Measurements from ENCODE around the gene CYP27C1. TPM values are rescaled to one million over a fixed set of nuclear protein-coding genes. Genes with fewer than 3 reads are reported as not detected.

Gene CYP27C1
- total and polyA plus RNA-seq, 7 donors: 0.01 to 0.21 (median 0.11) TPM; not detected in 1

DNA sequence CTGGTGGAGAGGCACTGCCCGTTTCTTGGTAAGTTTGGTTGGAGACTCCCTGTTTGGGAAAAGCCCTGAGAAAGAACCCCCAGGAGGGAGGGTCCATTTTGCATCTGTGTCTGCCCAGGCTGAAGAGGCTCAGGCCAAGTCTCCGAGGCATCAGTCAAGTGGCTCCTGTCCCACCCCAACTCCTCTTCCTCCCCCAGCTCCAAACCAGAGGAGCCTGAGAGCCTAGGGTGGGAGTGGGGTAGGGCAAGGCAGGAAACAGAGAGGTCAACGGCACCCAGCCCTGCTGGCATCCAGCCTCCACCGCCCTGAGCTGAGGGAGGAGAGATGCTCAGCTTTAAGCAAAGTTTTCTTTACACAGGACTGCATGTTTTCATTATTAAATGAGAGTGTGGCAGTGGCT lies 38.2 kb downstream of the CYP27C1 start:
- H3K27me3 ChIP-seq (ENCODE audit: insufficient read depth in 3 of 3, low read length in 2 of 3): no peaks in the 10 kb centered on the region
- intact Hi-C loops (cut with DNase I): no loop called here
- H3K36me3 ChIP-seq (ENCODE audit: insufficient read depth in 1 of 2, low read depth in 1 of 2): no peaks in the 10 kb centered on the region
- H3K9me3 ChIP-seq: peaks cover 7% of the 10 kb centered on the region
- no peaks in the 10 kb centered on the region for H3K4me1 ChIP-seq
- ATAC-seq (no peak), DNase-seq (no peak)
- H3K4me3 ChIP-seq: no peak overlapping the region
- H3K27ac ChIP-seq: no peak overlapping the region
- TF ChIP-seq, protein P1, sequence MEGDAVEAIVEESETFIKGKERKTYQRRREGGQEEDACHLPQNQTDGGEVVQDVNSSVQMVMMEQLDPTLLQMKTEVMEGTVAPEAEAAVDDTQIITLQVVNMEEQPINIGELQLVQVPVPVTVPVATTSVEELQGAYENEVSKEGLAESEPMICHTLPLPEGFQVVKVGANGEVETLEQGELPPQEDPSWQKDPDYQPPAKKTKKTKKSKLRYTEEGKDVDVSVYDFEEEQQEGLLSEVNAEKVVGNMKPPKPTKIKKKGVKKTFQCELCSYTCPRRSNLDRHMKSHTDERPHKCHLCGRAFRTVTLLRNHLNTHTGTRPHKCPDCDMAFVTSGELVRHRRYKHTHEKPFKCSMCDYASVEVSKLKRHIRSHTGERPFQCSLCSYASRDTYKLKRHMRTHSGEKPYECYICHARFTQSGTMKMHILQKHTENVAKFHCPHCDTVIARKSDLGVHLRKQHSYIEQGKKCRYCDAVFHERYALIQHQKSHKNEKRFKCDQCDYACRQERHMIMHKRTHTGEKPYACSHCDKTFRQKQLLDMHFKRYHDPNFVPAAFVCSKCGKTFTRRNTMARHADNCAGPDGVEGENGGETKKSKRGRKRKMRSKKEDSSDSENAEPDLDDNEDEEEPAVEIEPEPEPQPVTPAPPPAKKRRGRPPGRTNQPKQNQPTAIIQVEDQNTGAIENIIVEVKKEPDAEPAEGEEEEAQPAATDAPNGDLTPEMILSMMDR (IDR thresholded peaks at IDR 0.05): no peak
- 75 to 85% (median 85%) methylated on average over 4 of the region's 4 CpGs for WGBS, 3 donors

DNA sequence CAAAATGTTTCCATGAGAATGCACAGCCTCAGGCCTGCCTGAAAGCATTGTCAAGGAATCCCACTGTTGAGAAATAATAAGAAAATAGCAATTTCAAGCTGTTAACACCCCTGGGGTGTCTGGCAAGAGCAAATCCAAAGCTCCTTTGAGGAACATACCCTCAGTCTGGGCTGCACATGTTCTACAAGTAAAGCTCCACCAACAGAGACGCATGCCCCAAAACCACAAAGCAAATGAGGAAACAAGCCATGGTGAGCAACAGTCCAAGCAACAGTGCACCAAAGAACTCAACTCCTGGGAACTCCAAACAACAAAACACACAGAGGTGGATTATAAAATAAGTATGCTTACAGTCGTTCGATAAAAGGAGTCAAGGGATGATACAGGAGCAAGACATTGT lies 40.3 kb downstream of the CYP27C1 start:
- DNase-seq: no peak
- Histone ChIP-seq H3K4me1 (peaks cover 11% of the 10 kb centered on the region), H3K4me3 (no peak overlapping the region), H3K36me3 (ENCODE audit: insufficient read depth in 1 of 2, low read depth in 1 of 2) (no peaks in the 10 kb centered on the region), H3K27ac (no peak overlapping the region), H3K27me3 (ENCODE audit: insufficient read depth in 3 of 3, low read length in 2 of 3) (no peaks in the 10 kb centered on the region), H3K9me3 (peaks cover 7% of the 10 kb centered on the region)
- 74 to 81% (median 75%) methylated on average over 3 of the region's 3 CpGs for WGBS, 3 donors
- no peak for ATAC-seq
- TF ChIP-seq, protein P1 (IDR thresholded peaks at IDR 0.05): no peak
- intact Hi-C loops (cut with DNase I): no loop called here

DNA sequence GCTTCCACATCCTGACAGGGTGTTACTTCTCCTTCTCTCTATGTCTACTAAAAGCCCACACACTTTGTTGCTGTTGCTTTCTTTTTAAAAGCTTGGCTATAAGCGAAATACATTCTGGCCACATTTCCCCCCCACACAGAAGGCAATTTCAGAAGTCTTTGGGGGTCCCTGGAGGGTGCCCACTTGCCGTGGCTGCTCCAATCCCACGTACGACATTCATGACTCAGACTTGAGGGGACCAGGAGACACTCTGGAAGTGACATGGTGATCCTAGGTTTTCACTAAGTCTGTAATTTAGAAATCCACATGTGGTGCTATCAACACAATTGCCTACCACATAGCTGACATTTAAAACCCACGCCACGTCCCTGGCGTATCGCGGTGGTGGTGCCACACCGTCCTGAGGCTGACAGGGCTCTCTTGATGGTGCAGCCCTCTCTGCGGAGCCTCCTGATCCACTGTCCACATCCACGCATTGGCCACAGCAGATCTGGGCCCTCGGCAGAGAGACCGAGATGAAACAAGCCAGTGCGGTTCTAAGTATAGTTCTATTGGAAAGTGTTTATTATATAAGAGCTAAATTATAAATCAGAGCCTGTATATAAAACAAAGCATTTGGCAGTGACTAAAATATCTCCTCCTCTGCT lies 42.4 kb downstream of the CYP27C1 start:
- DNase-seq (no peak), ATAC-seq (no peak)
- TF ChIP-seq, protein P1 (IDR thresholded peaks at IDR 0.05): no peak
- Histone ChIP-seq H3K9me3 (peaks cover 7% of the 10 kb centered on the region), H3K4me1 (peaks cover 29% of the 10 kb centered on the region), H3K27me3 (ENCODE audit: insufficient read depth in 3 of 3, low read length in 2 of 3) (no peaks in the 10 kb centered on the region), H3K36me3 (ENCODE audit: insufficient read depth in 1 of 2, low read depth in 1 of 2) (no peaks in the 10 kb centered on the region), H3K4me3 (no peak overlapping the region), H3K27ac (no peak overlapping the region)
- 93 to 97% (median 94%) methylated on average over 15 of the region's 15 CpGs for WGBS, 3 donors
- intact Hi-C loops (cut with DNase I): no loop called here

DNA sequence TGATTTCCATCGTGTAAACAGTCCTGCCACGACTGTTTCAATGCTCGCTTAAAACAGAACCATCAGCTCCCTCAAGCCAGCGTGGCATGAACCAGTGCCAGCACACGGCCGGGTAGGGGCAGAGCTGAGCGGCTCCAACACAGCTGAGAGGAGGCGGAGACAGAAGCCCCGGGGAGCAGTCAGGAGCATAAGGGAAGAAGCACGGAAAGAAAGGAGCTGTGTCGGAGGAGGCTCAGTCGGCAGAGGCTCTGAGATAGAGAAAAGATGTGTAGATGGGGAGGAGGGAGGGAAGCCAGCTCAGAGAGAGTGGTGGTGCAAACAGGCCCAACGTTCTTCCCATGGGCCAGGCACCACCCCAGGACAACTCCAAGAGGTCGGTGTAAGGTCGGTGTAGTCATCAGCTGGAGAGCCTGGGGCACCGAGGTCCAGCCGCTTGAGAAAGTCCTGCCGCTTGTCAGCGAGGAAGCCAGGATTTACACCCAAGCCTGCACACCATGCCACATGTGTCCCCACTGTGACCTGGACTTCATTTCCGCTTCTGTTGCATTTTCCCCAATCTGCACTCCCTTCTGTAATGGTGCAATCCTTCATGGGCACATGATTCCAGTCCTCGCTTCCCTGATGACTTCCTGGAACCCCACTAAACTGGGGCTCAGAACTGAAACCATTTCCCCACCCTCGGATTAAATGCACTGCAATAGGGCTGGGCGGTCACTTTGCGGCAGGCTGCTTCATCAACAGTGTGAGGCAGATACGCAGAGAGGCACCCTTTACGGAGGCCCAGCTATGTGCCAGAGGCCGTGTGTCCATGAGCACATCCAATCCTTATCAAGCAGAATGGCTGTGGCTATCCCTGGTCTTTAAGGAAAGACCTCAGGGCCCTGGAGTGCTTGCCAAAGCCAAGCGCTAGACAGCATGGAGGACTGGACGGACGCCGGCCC lies 43.5 kb downstream of the CYP27C1 start:
- Histone ChIP-seq H3K4me1 (peaks cover 34% of the 10 kb centered on the region), H3K27ac (peak overlapping the region; percentile 60), H3K36me3 (ENCODE audit: insufficient read depth in 1 of 2, low read depth in 1 of 2) (no peaks in the 10 kb centered on the region), H3K27me3 (ENCODE audit: insufficient read depth in 3 of 3, low read length in 2 of 3) (no peaks in the 10 kb centered on the region), H3K9me3 (peaks cover 7% of the 10 kb centered on the region), H3K4me3 (no peak overlapping the region)
- intact Hi-C loops (cut with DNase I): no loop called here
- 53 to 66% (median 54%) methylated on average over 31 of the region's 31 CpGs for WGBS, 3 donors
- DNase-seq (peak; percentile 70 to 81), ATAC-seq (peak; percentile 43 to 65 (median 48))
- TF ChIP-seq, protein P1 (IDR thresholded peaks at IDR 0.05): no peak

All from psoas muscle (tissue), 8 donors.